K562 (cell line): ENCODE measurements around the gene PPP6R1. TPM values are rescaled to one million over a fixed set of nuclear protein-coding genes. Genes with fewer than 3 reads are reported as not detected.
A peak's percentile ranks its signal among the peaks of the same experiment; 100 is the strongest.

Experiments
- ATAC-seq: fragments of 200-7000 bp; cut with Tn5 transposase; 3 replicates; pipeline ENCODE4 v1.9.1; 2020; ENCODE audit warnings: moderate library complexity
- BruUV-seq: library from RNA; stranded (reverse); fragments of 400-500 nt; replicated peaks from 2 replicates; lab custom pipeline; 2021; lab: Mats Ljungman, UMichigan
- CTCF ChIA-PET: fragments of 300-600 bp; formaldehyde crosslinking; extraction: SDS; loops from one replicate; lab custom pipeline; 2021; ENCODE audit warnings: low intra/inter-chr PET ratio; lab: Yijun Ruan, JAX
- POLR2A ChIA-PET: fragments of 300-600, 350-650 bp; sonication (Branson Sonifier 250); formaldehyde crosslinking; extraction: SDS; loops from one replicate; lab custom pipeline; 2021; ENCODE audit warnings: antibody characterized with exemption, inconsistent platforms; lab: Yijun Ruan, JAX
- DNase-seq, 4 experiments: peaks; one replicate each; pipeline versions ENCODE4 v3.0.0 to v3.0.0-alpha.2; 2011 to 2018; ENCODE audit warnings: low spot score in 3 of 4, mixed read lengths in 3 of 4; ENCODE audit errors: extremely low read depth in 1 of 4
- FAIRE-seq: peaks from 2 replicates; lab custom pipeline; 2011; peaks lifted over from hg19 to GRCh38; lab: Jason Lieb, UNC
- H2AFZ ChIP-seq: 2 replicates; pipeline ENCODE4 v1.6.0; 2011; ENCODE audit warnings: low read depth, low read length, control low read depth, inconsistent platforms
- H3K27ac ChIP-seq: fragments of 200-600 bp; 3 replicates; pipeline ENCODE4 v1.8.0; 2011; ENCODE audit warnings: low read depth, mild to moderate bottlenecking, control low read depth, inconsistent platforms, low read length, moderate library complexity, mixed read lengths; ENCODE audit errors: extremely low read depth
- H3K27me3 ChIP-seq, 2 experiments: fragments of 300-600 bp in 1 of 2; 2 replicates in 1 of 2; 3 replicates in 1 of 2; pipeline versions ENCODE4 v1.6.0 to v1.8.0; 2011; ENCODE audit warnings: inconsistent platforms in 2 of 2, low read length in 2 of 2, mild to moderate bottlenecking in 1 of 2, mixed read lengths in 1 of 2, moderate library complexity in 1 of 2; ENCODE audit not compliant: control insufficient read depth in 2 of 2, insufficient read depth in 2 of 2
- H3K36me3 ChIP-seq: fragments of 300-600 bp; 3 replicates; pipeline ENCODE4 v1.8.0; 2011; ENCODE audit warnings: mild to moderate bottlenecking, low read length, inconsistent platforms; ENCODE audit not compliant: control insufficient read depth, insufficient read depth
- H3K4me1 ChIP-seq, 2 experiments: fragments of 200-600 bp in 1 of 2; replicated peaks in 1 of 2; 2 replicates in 1 of 2; 3 replicates in 1 of 2; pipeline versions ENCODE4 v1.5.1 to v1.8.0; 2011; ENCODE audit warnings: inconsistent platforms in 2 of 2, low read length in 2 of 2, mild to moderate bottlenecking in 1 of 2, mixed read lengths in 1 of 2, moderate library complexity in 1 of 2; ENCODE audit not compliant: control insufficient read depth in 2 of 2, insufficient read depth in 2 of 2
- H3K4me2 ChIP-seq: 2 replicates; pipeline ENCODE4 v1.6.1; 2011; ENCODE audit warnings: low read length, control low read depth, inconsistent platforms, mixed read lengths; ENCODE audit not compliant: insufficient read depth
- H3K4me3 ChIP-seq: fragments of 200-600 bp; sonication (generic), shearing (Covaris generic); 2 replicates; pipeline ENCODE4 v1.5.1; 2016; ENCODE audit warnings: control low read depth, inconsistent platforms
- H3K79me2 ChIP-seq: fragments of 200-600 bp; 3 replicates; pipeline ENCODE4 v1.8.0; 2011; ENCODE audit warnings: low read length, inconsistent platforms; ENCODE audit not compliant: control insufficient read depth, insufficient read depth
- H3K9ac ChIP-seq, 2 experiments: 2 replicates each; pipeline versions ENCODE4 v1.6.0 to v1.6.1; 2011; ENCODE audit warnings: low read depth in 2 of 2, low read length in 2 of 2, control low read depth in 1 of 2, inconsistent platforms in 1 of 2, mild to moderate bottlenecking in 1 of 2, mixed read lengths in 1 of 2; ENCODE audit not compliant: insufficient read depth in 1 of 2
- H3K9me1 ChIP-seq: one replicate; pipeline ENCODE4 v1.6.0; 2011; ENCODE audit warnings: inconsistent platforms, mild to moderate bottlenecking, low read length, moderate library complexity; ENCODE audit not compliant: control insufficient read depth, insufficient read depth
- H3K9me3 ChIP-seq: replicated peaks from 2 replicates; pipeline ENCODE4 v1.5.1; 2011; ENCODE audit warnings: low read depth, low read length, inconsistent platforms; ENCODE audit not compliant: control insufficient read depth, insufficient read depth
- H4K20me1 ChIP-seq: replicated peaks from 2 replicates; pipeline ENCODE4 v1.6.1; 2011; ENCODE audit warnings: low read length, inconsistent platforms, mixed read lengths; ENCODE audit not compliant: control insufficient read depth, insufficient read depth
- EGR1 ChIP-seq: fragments of 450-650 bp; conservative IDR thresholded peaks from 2 replicates; pipeline ENCODE4 v1.6.1; 2017; ENCODE audit warnings: mild to moderate bottlenecking
- RBFOX2 ChIP-seq: fragments of 200-400 bp; formaldehyde crosslinking; IDR thresholded peaks from 2 replicates; pipeline ENCODE4 v1.6.1; 2017; ENCODE audit warnings: low read depth, mild to moderate bottlenecking, low read length, moderate library complexity
- RBM34 ChIP-seq: fragments of 200-400 bp; formaldehyde crosslinking; IDR thresholded peaks from 2 replicates; pipeline ENCODE4 v1.6.1; 2018; ENCODE audit warnings: low read length, borderline replicate concordance; ENCODE audit not compliant: insufficient read depth
- SPI1 ChIP-seq: IDR thresholded peaks from 2 replicates; pipeline ENCODE4 v1.6.1; 2011; ENCODE audit warnings: low read depth, low read length, control low read depth, borderline replicate concordance
- YY1 ChIP-seq, 3 experiments: IDR thresholded peaks; 2 replicates each; pipeline ENCODE4 v1.6.1; 2011; ENCODE audit warnings: low read length in 2 of 3, mild to moderate bottlenecking in 2 of 3, moderate library complexity in 2 of 3, borderline replicate concordance in 1 of 3, control low read depth in 1 of 3, low read depth in 1 of 3; ENCODE audit not compliant: insufficient read depth in 3 of 3, insufficient replicate concordance in 2 of 3, control insufficient read depth in 1 of 3, insufficient read length in 1 of 3; ENCODE audit errors: extremely low read depth in 1 of 3
- ZFP36 ChIP-seq: fragments of 150-350 bp; IDR thresholded peaks from 2 replicates; pipeline ENCODE4 v1.6.1; 2018; ENCODE audit warnings: low read length, low read depth; ENCODE audit not compliant: partially characterized antibody
- ZFX ChIP-seq: sonication (generic); formaldehyde crosslinking; IDR thresholded peaks from 2 replicates; pipeline ENCODE4 v1.8.0; 2022; ENCODE audit warnings: mild to moderate bottlenecking, missing genetic modification reagents, moderate library complexity
- ZNF232 ChIP-seq: sonication (generic); formaldehyde crosslinking; IDR thresholded peaks from 2 replicates; pipeline ENCODE4 v1.8.0; 2022; ENCODE audit warnings: mild to moderate bottlenecking, missing genetic modification reagents
- ZNF239 ChIP-seq: fragments of 250-450 bp; sonication (Bioruptor Pico); IDR thresholded peaks from 2 replicates; pipeline ENCODE4 v1.4.0; 2020; ENCODE audit warnings: mild to moderate bottlenecking
- WGBS: fragments of 100-300 bp; shearing (Covaris generic); methylation state at CpG from one replicate; pipeline ENCODE4 v1.1.6; 2016; ENCODE audit warnings: low coverage, mixed read lengths; ENCODE audit not compliant: insufficient coverage; ENCODE audit errors: missing lambda C conversion rate; 5-methylcytosine and 5-hydroxymethylcytosine counted together
- in situ Hi-C: fragments of 300-500 bp; cut with MboI; formaldehyde crosslinking; loops from 4 replicates; pipeline ENCODE4 v1.15.0; 2018; ENCODE audit warnings: inconsistent platforms, mixed read lengths
- intact Hi-C: fragments of 100-400 bp; cut with micrococcal nuclease; formaldehyde crosslinking; loops from 2 replicates; pipeline ENCODE4 v1.14.2; 2022
- polyA plus RNA-seq, 8 experiments: library from polyadenylated mRNA; depleted of rRNA in 4 of 8; stranded (reverse) in 5 of 8; unstranded in 3 of 8; fragments of >200 nt; fragmentation: Nextera tagmentation in 2 of 8; fragmentation: Illumina TruSeq in 1 of 8; extraction: Ambion mirVana in 2 of 8; extraction: Trizol in 1 of 8; gene quantifications; 2 replicates each; pipeline versions ENCODE4 v1.2.1 to v1.2.3, GENCODE V29; 2011 to 2014; ENCODE audit warnings: inconsistent platforms in 1 of 8, missing spikeins in 1 of 8
- total RNA-seq, 7 experiments: library from RNA; depleted of rRNA in 6 of 7; stranded (reverse); fragments of >200 nt in 6 of 7; fragmentation: Illumina TruSeq in 2 of 7; extraction: Trizol in 2 of 7; gene quantifications; 2 replicates each; pipeline versions ENCODE4 v1.2.1 to v1.2.3, GENCODE V29; 2011 to 2021; ENCODE audit warnings: low replicate concordance in 1 of 7
- TF ChIP-seq, protein P1 (sequence below), 3 experiments: fragments of 200-800 bp in 1 of 3; sonication (Bioruptor generic) in 1 of 3; sonication (generic) in 1 of 3; formaldehyde crosslinking in 1 of 3; IDR thresholded peaks; 2 replicates each; pipeline versions ENCODE4 v1.6.1 to v1.8.0; 2016 to 2022; ENCODE audit warnings: mild to moderate bottlenecking in 2 of 3, missing compliant biosample characterization in 2 of 3, missing genetic modification characterization in 2 of 3, missing genetic modification reagents in 1 of 3

The PPP6R1 gene
- total and polyA plus RNA-seq, 9 of the 15 experiments (the other 6 are each of a cell fraction or from before 2014, with no cell fraction given) = 0.48 to 135 (median 37.2) TPM

DNA sequence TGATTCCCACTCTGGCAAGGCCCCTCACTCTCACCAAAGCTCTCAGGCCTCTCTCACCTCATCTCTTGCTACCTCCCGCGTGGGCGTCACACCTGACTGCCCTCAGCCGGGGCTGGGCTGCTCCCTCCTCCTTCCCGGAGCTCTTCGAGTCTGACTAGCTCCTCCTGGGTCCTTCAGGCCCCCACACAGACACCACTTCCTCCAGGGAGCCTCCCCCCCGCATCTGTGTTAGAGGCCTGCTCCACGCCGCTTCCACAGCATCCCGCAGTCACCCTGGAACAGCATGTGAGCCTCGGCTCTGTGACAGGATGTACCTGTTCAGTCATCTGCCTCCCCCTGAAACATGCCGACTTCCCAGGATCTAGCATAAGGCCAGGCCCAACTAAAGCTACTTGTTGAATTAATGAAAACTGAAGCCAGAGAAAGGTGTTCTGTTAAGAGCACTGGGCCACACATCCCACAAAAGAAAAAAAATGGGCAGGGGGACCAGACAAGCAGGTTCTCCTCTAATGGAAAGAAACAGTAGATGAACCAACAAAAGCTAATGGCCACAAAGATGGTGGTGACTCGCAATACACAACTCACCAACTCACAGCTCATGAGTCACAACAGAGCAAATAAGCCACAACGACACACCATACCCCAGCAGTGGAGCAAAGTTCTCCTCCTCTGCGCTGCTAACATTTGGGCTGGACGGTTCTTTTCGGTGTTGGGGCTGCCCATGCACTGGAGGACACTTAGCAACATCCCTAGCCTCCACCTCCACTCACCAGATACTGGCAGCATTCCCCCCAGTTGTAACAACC is 3.0 kb downstream of the PPP6R1 start:
- Histone ChIP-seq H3K79me2 (peaks cover 81% of the 10 kb centered on the region), H3K9me3 (no peaks in the 10 kb centered on the region), H4K20me1 (peaks cover 60% of the 10 kb centered on the region), H2AFZ (no peak overlapping the region), H3K4me1 (peaks cover 37 to 50% of the 10 kb centered on the region in 2 experiments; a peak in 4 of 5 replicates), H3K27me3 (no peaks in the 10 kb centered on the region), H3K36me3 (peaks cover 60% of the 10 kb centered on the region), H3K9ac (peak overlapping the region; percentile 94 to 99), H3K4me2 (peak overlapping the region; percentile 96), H3K4me3 (peak overlapping the region; percentile 94), H3K27ac (peak overlapping the region; percentile 34; the same call in 1 of the 3 replicates), H3K9me1 (peaks cover 9% of the 10 kb centered on the region)
- in situ Hi-C loops (no loop called here), intact Hi-C loops (no loop called here)
- BruUV-seq = no TSS peak
- peak; percentile 15 for FAIRE-seq
- POLR2A ChIA-PET = interaction anchor here (0.6 to 2.9 kb wide), 12 partner anchors 8 to 248 kb away, joined by 3 to 26 read pairs (median 6); partner anchors contain the start of genes HSPBP1 and UBE2S
- TF ChIP-seq ZNF239 (CRISPR knock-in tag) (no peak), ZFP36 (peak; percentile 53), RBM34 (no peak), ZNF232 (no peak), EGR1 (peak; percentile 59), RBFOX2 (peak; percentile 44; the same call in 1 of the 2 replicates), SPI1 (peak; percentile 47; the same call in 1 of the 2 replicates), ZFX (CRISPR knock-in tag) (peak; percentile 23; the same call in 1 of the 2 replicates), YY1 (IDR thresholded peaks at IDR 0.05; ENCODE audit: borderline replicate concordance in 1 of 3, control insufficient read depth in 1 of 3, extremely low read depth in 1 of 3, insufficient read depth in 3 of 3, insufficient read length in 1 of 3, insufficient replicate concordance in 2 of 3, low read depth in 1 of 3, low read length in 2 of 3) (peak in 1 of 3 experiments; percentile 11)
- TF ChIP-seq, protein P1, sequence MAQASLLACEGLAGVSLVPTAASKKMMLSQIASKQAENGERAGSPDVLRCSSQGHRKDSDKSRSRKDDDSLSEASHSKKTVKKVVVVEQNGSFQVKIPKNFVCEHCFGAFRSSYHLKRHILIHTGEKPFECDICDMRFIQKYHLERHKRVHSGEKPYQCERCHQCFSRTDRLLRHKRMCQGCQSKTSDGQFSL (CRISPR knock-in tag; IDR thresholded peaks at IDR 0.05) = peak; percentile 59; the same call in 1 of the 2 replicates
- TF ChIP-seq, protein P1 (tag; IDR thresholded peaks at IDR 0.05) = no peak
- ATAC-seq = no peak
- 36% methylated on average over 16 of the region's 17 CpGs for WGBS
- CTCF ChIA-PET = no interaction called here
- DNase-seq = peak in 3 of 4 experiments; percentile 37 to 51 (median 46)
